NCI-H82 treated with DMSO at 0.1 percent for 48 hours (cell line): Measurements from ENCODE around the gene PTPRC.

ENCODE experiments used
- DNase-seq: peaks from one replicate; lab custom pipeline; 2025; ENCODE audit not compliant: unreplicated experiment; lab: John Stamatoyannopoulos, UW

PTPRC gene

GRCh38 chr1:198694542-198694941 lies 55.7 kb downstream of the PTPRC start:
- DNase-seq: no peak

DNA sequence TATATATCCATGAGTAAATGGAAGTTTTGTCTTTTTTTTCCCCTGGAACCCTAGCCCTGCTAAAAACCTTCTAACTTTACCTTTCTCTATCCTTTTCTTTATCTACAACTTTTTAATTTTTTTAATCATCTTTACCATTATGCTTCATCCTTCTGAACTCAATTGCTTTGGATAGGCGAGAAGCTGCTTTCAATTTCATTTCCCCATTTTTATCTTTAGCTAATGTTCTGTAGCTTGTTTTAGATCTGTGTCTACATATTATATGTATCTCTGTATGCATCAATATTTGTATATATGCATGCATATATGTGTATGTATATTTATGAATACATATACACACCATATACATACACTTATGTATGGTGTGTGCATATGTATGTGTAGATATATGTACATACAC lies 57.4 kb downstream of the PTPRC start:
- no peak for DNase-seq

GRCh38 chr1:198699167-198700015 lies 60.6 kb downstream of the PTPRC start:
- no peak for DNase-seq

GRCh38 chr1:198700016-198700392 lies 61.2 kb downstream of the PTPRC start:
- no peak for DNase-seq

DNA sequence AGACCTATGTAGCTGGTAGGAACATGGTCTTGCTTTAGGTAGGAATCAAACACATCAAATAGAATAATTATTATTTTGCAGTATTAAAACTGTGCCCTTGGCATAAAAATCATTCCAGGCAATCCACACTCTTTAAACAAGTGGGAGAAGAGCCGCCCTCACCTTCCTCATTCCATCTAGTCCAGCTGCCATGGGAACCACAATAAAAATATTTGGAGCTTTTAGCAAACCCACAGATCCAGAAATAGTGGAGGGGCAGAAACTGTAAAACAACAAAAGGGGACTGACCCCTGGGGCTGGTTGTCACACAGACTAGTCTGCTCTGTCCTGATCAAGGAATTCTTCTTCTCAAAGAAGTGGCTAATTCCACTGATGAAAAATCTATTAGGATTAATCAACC lies 61.6 kb downstream of the PTPRC start:
- no peak for DNase-seq

GRCh38 chr1:198701250-198701649 lies 62.4 kb downstream of the PTPRC start:
- no peak for DNase-seq

DNA sequence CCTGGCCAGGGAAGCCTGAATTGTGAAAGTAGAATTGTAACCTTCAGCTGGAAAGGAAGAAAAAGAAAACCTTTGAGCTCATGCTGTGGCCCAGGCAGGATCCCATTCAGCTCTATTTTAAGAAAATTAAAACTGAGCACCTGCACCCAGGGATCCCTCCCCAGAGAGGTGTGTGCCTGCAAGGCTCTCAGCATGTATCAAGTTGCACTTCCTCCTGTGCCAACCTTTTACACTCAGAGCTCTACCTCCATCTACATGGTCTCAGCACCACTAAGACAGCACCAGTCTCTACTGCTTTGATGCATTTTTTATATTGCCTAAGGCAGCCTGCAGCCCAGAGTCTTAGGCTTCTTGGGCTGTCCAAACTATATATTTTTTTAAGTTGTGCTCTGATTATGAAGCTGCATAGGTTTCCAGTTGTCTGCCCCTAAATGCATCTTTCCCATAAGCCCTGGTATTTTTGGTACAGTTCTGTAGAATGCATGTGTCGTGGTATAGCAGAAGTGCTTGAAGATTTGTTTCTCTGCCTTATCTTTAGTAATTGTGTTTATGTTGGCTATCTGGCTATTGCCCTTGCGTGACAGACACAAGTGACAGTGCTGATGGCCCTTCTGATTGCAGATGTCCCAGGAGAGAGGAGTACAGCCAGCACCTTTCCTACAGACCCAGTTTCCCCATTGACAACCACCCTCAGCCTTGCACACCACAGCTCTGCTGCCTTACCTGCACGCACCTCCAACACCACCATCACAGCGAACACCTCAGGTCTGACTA lies 63.1 kb downstream of the PTPRC start:
- DNase-seq: no peak

DNA sequence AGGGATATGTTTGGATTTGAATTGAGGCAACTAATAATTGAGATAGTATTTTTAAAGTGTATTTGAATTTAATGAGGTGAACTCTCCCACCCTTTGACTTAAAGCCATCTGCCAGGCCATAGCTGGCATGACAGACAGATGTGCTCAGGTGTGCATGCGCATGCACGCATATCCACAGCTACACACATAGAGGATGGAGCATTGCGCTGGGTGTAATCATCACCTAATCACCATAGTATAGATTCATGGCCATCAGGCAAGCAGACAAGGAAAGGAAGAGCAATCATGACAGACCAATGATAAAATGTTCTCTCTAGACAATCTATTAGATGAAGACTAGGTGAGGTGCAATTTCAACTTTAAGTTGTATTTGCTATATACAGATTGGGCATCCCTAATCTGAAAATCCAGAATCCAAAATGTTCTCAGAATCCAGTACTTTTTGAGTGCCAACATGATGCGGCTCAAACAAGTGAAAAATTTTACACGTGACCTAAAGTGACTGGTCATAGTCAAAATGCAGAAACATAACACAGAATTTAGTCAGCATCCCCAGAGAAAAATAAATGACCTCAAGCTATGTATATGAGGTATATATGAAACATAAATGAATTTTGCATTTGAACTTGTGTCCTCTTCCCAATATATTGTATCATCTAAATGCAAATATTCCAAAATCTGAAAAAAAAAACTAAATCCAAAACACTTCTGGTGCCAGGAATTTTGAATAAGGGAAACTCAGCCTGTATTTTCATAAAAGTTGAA lies 70.1 kb downstream of the PTPRC start:
- DNase-seq: no peak

DNA sequence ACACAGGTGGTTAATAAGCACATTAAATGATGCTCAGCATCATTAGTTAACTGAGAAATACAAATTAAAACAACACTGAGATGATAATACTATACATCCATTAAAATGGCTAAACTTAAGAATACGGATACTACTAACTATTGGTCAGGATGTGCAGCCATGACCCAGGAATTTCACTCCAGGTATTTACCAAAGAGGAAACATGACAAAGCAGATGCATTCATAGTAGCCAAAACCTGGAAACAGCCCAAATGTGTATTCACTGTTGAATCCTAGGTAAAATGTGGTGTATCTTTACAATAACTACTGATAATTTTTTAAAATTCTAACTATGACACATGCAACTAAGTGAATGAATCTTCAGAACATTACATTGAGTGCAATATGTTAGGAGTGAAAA lies 73.0 kb downstream of the PTPRC start:
- DNase-seq: no peak

- no peak for DNase-seq
These were observed 74.2 kb downstream of the PTPRC start for GRCh38 chr1:198713081-198713480.

DNA sequence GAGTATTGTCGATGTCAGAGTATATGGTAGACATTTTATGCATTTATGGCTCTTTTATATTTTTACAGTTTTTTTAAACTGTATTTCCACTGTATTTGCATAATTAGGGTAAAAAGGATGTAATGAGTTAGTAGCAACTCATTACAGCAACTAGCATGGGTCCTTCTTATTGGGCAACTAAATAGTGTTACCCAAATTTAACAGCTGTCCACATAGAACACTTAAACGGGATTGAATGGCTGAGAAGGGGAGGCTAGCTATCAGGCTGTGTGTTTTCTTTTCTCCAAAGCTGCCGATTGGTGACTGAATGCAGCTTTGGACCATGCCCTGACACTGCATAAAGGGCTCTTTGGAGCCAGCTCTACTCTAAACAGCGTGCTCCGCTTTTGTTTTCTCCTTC lies 75.4 kb downstream of the PTPRC start:
- no peak for DNase-seq

- no peak for DNase-seq
These were observed 77.2 kb downstream of the PTPRC start for GRCh38 chr1:198716051-198716450.

DNA sequence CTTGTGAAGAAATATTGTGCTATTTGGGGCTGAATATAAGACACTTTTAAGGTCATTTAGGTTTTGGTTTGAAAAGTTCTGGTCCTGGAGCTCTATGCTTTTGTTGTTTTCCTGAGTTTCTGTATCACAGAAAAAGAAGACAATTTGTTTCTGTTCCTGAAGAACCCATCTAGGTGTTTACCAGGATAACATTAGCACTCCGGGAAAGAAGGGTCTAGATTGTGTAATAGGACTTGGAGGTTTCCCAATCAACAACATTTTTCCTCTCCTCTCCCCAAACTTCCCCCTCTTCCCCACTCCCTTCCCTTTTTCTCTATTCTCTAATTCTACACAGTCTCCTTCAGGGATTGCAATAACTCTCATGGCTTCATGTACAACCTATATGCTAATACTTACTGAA lies 78.7 kb downstream of the PTPRC start:
- DNase-seq: no peak

- no peak for DNase-seq
These were observed 84.3 kb downstream of the PTPRC start for GRCh38 chr1:198723127-198723526.

DNA sequence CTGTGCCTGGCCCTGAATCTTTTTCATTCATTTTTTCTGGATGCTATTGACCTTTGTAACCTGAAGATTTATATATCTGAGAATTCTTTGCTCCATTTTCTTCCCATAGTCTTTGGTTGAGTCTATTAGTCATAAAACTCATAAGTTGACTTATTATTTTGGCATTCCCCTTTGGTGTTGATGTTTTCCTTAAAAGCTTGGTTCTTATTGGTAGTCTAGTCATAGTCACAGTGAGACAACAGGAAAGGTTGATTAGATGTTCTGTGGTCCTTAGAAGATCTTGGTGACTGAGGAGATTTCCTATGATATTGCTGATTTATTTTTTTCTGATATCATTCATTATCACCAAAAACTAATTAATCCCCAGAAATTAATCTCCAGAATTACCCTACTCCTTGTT lies 86.2 kb downstream of the PTPRC start:
- DNase-seq: no peak

GRCh38 chr1:198726455-198726854 lies 87.6 kb downstream of the PTPRC start:
- DNase-seq: no peak

GRCh38 chr1:198729195-198729863 lies 90.5 kb downstream of the PTPRC start:
- DNase-seq: no peak

GRCh38 chr1:198730952-198731351 lies 92.1 kb downstream of the PTPRC start:
- no peak for DNase-seq

DNA sequence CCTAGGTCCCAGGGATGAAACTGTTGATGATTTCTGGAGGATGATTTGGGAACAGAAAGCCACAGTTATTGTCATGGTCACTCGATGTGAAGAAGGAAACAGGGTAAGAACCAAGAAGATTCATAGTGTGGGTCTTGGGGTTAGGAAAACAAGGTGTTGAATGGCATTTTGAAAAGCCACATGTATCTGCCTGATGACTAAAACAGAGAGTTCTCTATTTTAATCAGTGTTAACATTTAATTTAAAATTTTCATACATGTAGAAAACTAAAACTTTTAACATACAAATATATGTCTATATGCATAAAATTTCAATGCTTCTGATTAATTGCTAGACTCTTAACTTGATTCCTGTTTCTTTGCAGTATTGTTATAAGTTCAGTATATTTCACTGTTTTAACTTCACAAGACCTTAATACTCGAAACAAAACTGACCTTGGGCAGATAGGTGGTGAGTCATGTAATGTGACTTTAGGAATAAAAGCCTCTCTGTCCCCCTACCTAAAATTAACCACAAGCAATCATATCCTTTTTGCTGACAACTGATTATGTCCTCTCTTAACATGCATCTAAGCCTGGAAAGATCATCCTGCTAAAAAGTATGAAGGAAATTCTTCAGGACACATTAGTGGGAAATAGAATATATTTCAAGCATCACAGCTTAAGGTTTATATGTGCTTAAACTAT lies 95.6 kb downstream of the PTPRC start:
- no peak for DNase-seq

GRCh38 chr1:198741744-198742143 lies 102.9 kb downstream of the PTPRC start:
- DNase-seq: no peak

GRCh38 chr1:198747127-198747526 lies 108.3 kb downstream of the PTPRC start:
- DNase-seq: no peak
